Ramos (cell line): ENCODE measurements around the gene ASB2.

ENCODE experiments used
- in situ Hi-C: fragments of 300-500 bp; cut with MboI; formaldehyde crosslinking; loops from one replicate; pipeline ENCODE4 v1.14.3; 2022; ENCODE audit warnings: low sequenced_read_pairs; ENCODE audit not compliant: unreplicated experiment

The ASB2 gene

GRCh38 chr14:93921001-93921806, 55.2 kb downstream of the ASB2 start:
- in situ Hi-C loops, result no loop called here

- in situ Hi-C loops, result no loop called here
Observed at GRCh38 chr14:93917141-93917540, 59.2 kb downstream of the ASB2 start.

- in situ Hi-C loops, result no loop called here
Observed at GRCh38 chr14:93916498-93916897, 59.9 kb downstream of the ASB2 start.

GRCh38 chr14:93915800-93916199, 60.6 kb downstream of the ASB2 start:
- in situ Hi-C loops, result no loop called here

- in situ Hi-C loops, result no loop called here
Observed at GRCh38 chr14:93915070-93915705, 61.2 kb downstream of the ASB2 start.

GRCh38 chr14:93914278-93914677, 62.1 kb downstream of the ASB2 start:
- in situ Hi-C loops, result no loop called here

GRCh38 chr14:93912782-93913181, 63.6 kb downstream of the ASB2 start:
- in situ Hi-C loops, result no loop called here

- in situ Hi-C loops, result no loop called here
Observed at GRCh38 chr14:93911975-93912615, 64.3 kb downstream of the ASB2 start.

- in situ Hi-C loops, result no loop called here
Observed at GRCh38 chr14:93909429-93910128, 66.8 kb downstream of the ASB2 start.

GRCh38 chr14:93906341-93907329, 69.7 kb downstream of the ASB2 start:
- in situ Hi-C loops, result no loop called here

GRCh38 chr14:93905623-93906022, 70.7 kb downstream of the ASB2 start:
- in situ Hi-C loops, result no loop called here

- in situ Hi-C loops, result no loop called here
Observed at GRCh38 chr14:93903342-93904184, 72.8 kb downstream of the ASB2 start.

GRCh38 chr14:93902619-93903307, 73.6 kb downstream of the ASB2 start:
- in situ Hi-C loops, result no loop called here

- in situ Hi-C loops, result no loop called here
Observed at GRCh38 chr14:93901813-93902212, 74.6 kb downstream of the ASB2 start.

GRCh38 chr14:93898731-93899130, 77.6 kb downstream of the ASB2 start:
- in situ Hi-C loops, result loop anchor here (10.0 kb wide), 1 partner anchor 244 kb away; no protein-coding TSS in a partner anchor

- in situ Hi-C loops, result loop anchor here (10.0 kb wide), 1 partner anchor 243 kb away; no protein-coding TSS in a partner anchor
Observed at GRCh38 chr14:93898081-93898611, 78.2 kb downstream of the ASB2 start.

GRCh38 chr14:93897476-93897845, 78.9 kb downstream of the ASB2 start:
- in situ Hi-C loops, result loop anchor here (10.0 kb wide), 1 partner anchor 243 kb away; no protein-coding TSS in a partner anchor
